ENCODE results near the gene PCP4. TPM values are rescaled to one million over a fixed set of nuclear protein-coding genes. Genes with fewer than 3 reads are reported as not detected.

Gene PCP4
- total RNA-seq, 1 experiment from 2014 or later, result not detected

- Histone ChIP-seq H3K27me3 (ENCODE audit: control insufficient read depth, insufficient read depth, low read length) (no peaks in the 10 kb centered on the region), H3K9me3 (ENCODE audit: control insufficient read depth, insufficient read depth, low read depth, low read length) (no peaks in the 10 kb centered on the region), H3K36me3 (ENCODE audit: control insufficient read depth, insufficient read depth, low read length) (no peaks in the 10 kb centered on the region), H3K4me3 (ENCODE audit: low read depth in 2 of 2, low read length in 2 of 2) (no peak overlapping the region), H3K27ac (ENCODE audit: low read length) (no peak overlapping the region), H3K4me1 (ENCODE audit: control insufficient read depth, insufficient read depth, low read length) (no peaks in the 10 kb centered on the region)
- in situ Hi-C loops (cut with HindIII; ENCODE audit: low pct_unique_long_range_greater_than_20kb, low sequenced_read_pairs) (no loop called here), intact Hi-C loops (cut with micrococcal nuclease; ENCODE audit: unreplicated experiment) (no loop called here)
- TF ChIP-seq POLR2AphosphoS5 (IDR thresholded peaks at IDR 0.05; ENCODE audit: low read depth, low read length), result no peak
- ChIA-PET CTCF (no interaction called here), POLR2A (no interaction called here)
- ATAC-seq (no peak), DNase-seq (ENCODE audit: low read depth, low spot score) (no peak)
- BruUV-seq (replicated peaks), result no TSS peak
Measured at GRCh38 chr21:39851002-39851618, 16.1 kb upstream of the PCP4 start.

GRCh38 chr21:39852021-39852721 lies 15.1 kb upstream of the PCP4 start:
- ChIA-PET CTCF (interaction anchor here (0.6 kb wide), 1 partner anchor 105 kb away, joined by 3 read pairs; no protein-coding TSS in a partner anchor), POLR2A (no interaction called here)
- H3K27me3 ChIP-seq (ENCODE audit: control insufficient read depth, insufficient read depth, low read length), result no peaks in the 10 kb centered on the region
- no peak overlapping the region for H3K4me3 ChIP-seq (ENCODE audit: low read depth in 2 of 2, low read length in 2 of 2)
- BruUV-seq (replicated peaks), result no TSS peak
- ATAC-seq (no peak), DNase-seq (ENCODE audit: low read depth, low spot score) (no peak)
- H3K9me3 ChIP-seq (ENCODE audit: control insufficient read depth, insufficient read depth, low read depth, low read length), result no peaks in the 10 kb centered on the region
- in situ Hi-C loops (cut with HindIII; ENCODE audit: low pct_unique_long_range_greater_than_20kb, low sequenced_read_pairs) (no loop called here), intact Hi-C loops (cut with micrococcal nuclease; ENCODE audit: unreplicated experiment) (no loop called here)
- no peaks in the 10 kb centered on the region for H3K36me3 ChIP-seq (ENCODE audit: control insufficient read depth, insufficient read depth, low read length)
- H3K4me1 ChIP-seq (ENCODE audit: control insufficient read depth, insufficient read depth, low read length), result no peaks in the 10 kb centered on the region
- TF ChIP-seq REST (IDR thresholded peaks at IDR 0.05; ENCODE audit: insufficient read depth in 1 of 2, low read depth in 2 of 2, low read length in 1 of 2) (no peak), CTCF (IDR thresholded peaks at IDR 0.05) (no peak), POLR2AphosphoS5 (IDR thresholded peaks at IDR 0.05; ENCODE audit: low read depth, low read length) (no peak), TCF7L2 (IDR thresholded peaks at IDR 0.05; ENCODE audit: low read depth, low read length) (no peak), SIN3A (IDR thresholded peaks at IDR 0.05; ENCODE audit: borderline replicate concordance, insufficient read depth, low read depth, low read length) (no peak)
- H3K27ac ChIP-seq (ENCODE audit: low read length), result no peak overlapping the region
